Measurements from ENCODE around the gene SLC25A13. TPM values are rescaled to one million over a fixed set of nuclear protein-coding genes. Genes with fewer than 3 reads are reported as not detected.

The SLC25A13 gene
- total RNA-seq, 1 experiment from 2014 or later, result 19.5 TPM

DNA sequence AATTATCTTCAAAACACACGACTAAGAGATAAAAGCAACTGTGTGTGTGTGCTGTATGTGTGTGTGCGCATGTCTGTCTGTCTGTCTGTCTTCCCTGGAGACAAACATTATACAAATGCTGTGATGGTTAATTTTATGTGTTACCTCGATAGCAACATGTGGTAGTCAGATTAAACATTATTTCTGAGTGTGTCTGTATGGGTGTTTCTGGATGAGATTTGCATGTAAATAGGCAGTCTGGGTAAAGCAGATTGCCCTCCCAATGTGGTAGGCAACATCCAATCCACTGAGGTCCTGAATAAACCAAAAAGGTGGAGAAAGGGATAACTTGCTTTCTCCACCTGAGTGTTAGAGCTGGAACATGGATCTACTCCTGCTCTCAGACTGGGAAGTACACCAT is 67.9 kb downstream of the SLC25A13 start:
- Histone ChIP-seq H3F3A (ENCODE audit: low read length, unreplicated experiment) (no peaks in the 10 kb centered on the region), H4K20me1 (ENCODE audit: low read length) (no peaks in the 10 kb centered on the region), H3K9ac (ENCODE audit: low read length) (no peak overlapping the region), H3K36me3 (ENCODE audit: low read depth, low read length) (no peaks in the 10 kb centered on the region), H3K79me2 (ENCODE audit: low read length) (0 out of 2 replicates have a peak, but pooled peaks cover 9% of the 10 kb centered on the region), H3K9me3 (ENCODE audit: low read length) (no peaks in the 10 kb centered on the region), H3K27ac (ENCODE audit: low read length) (no peak overlapping the region), H2AFZ (ENCODE audit: low read length) (no peak overlapping the region), H3K4me2 (ENCODE audit: low read length) (no peak overlapping the region), H3K4me1 (ENCODE audit: insufficient read depth, low read length) (no peaks in the 10 kb centered on the region), H3K27me3 (ENCODE audit: low read length) (no peaks in the 10 kb centered on the region), H3K4me3 (ENCODE audit: low read length) (no peak overlapping the region), H3K9me2 (replicated peaks; ENCODE audit: low read length) (no peaks in the 10 kb centered on the region)
- ATAC-seq (no peak), DNase-seq (no peak)
- no peak for TF ChIP-seq EZH2phosphoT487 (IDR thresholded peaks at IDR 0.05; ENCODE audit: borderline replicate concordance, low read length)
- no peak for TF ChIP-seq EZH2 (IDR thresholded peaks at IDR 0.05; ENCODE audit: low read length, unreplicated experiment)
- TF ChIP-seq, protein P1, sequence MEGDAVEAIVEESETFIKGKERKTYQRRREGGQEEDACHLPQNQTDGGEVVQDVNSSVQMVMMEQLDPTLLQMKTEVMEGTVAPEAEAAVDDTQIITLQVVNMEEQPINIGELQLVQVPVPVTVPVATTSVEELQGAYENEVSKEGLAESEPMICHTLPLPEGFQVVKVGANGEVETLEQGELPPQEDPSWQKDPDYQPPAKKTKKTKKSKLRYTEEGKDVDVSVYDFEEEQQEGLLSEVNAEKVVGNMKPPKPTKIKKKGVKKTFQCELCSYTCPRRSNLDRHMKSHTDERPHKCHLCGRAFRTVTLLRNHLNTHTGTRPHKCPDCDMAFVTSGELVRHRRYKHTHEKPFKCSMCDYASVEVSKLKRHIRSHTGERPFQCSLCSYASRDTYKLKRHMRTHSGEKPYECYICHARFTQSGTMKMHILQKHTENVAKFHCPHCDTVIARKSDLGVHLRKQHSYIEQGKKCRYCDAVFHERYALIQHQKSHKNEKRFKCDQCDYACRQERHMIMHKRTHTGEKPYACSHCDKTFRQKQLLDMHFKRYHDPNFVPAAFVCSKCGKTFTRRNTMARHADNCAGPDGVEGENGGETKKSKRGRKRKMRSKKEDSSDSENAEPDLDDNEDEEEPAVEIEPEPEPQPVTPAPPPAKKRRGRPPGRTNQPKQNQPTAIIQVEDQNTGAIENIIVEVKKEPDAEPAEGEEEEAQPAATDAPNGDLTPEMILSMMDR (conservative IDR thresholded peaks at IDR 0.05; ENCODE audit: low read depth, low read length), result no peak
- ChIA-PET POLR2A (ENCODE audit: unreplicated experiment) (no interaction called here), CTCF (no interaction called here)
- no TSS peak for BruUV-seq (replicated peaks)
- intact Hi-C loops (cut with micrococcal nuclease), result no loop called here

DNA sequence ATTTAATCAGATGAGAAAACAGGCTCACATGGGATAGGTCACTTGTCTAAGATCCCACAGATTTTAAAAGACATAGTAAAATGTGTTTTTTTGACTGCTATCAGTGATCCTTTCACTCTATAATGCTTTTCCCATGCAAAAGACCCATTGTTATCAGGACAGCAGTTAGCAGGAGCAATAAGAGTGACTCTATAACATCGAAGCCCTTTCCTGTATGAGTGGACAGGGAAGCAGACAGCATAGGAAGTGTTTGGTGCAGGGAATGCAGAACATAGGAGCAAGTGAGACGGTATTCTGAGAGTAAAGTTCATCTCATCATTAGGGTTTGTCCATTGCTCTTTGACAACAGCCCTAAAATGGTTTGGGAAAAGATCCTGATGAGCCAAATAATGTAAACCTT is 68.5 kb downstream of the SLC25A13 start:
- no peaks in the 10 kb centered on the region for H3K4me1 ChIP-seq (ENCODE audit: insufficient read depth, low read length)
- no peaks in the 10 kb centered on the region for H3F3A ChIP-seq (ENCODE audit: low read length, unreplicated experiment)
- TF ChIP-seq EZH2 (IDR thresholded peaks at IDR 0.05; ENCODE audit: low read length, unreplicated experiment) (no peak), EZH2phosphoT487 (IDR thresholded peaks at IDR 0.05; ENCODE audit: borderline replicate concordance, low read length) (no peak)
- TF ChIP-seq, protein P1 (conservative IDR thresholded peaks at IDR 0.05; ENCODE audit: low read depth, low read length), result no peak
- H3K27me3 ChIP-seq (ENCODE audit: low read length), result no peaks in the 10 kb centered on the region
- CTCF ChIA-PET, result no interaction called here
- H3K79me2 ChIP-seq (ENCODE audit: low read length), result 0 out of 2 replicates have a peak, but pooled peaks cover 9% of the 10 kb centered on the region
- H3K9ac ChIP-seq (ENCODE audit: low read length), result no peak overlapping the region
- H4K20me1 ChIP-seq (ENCODE audit: low read length), result no peaks in the 10 kb centered on the region
- H3K4me2 ChIP-seq (ENCODE audit: low read length), result no peak overlapping the region
- H3K36me3 ChIP-seq (ENCODE audit: low read depth, low read length), result no peaks in the 10 kb centered on the region
- no peak overlapping the region for H3K27ac ChIP-seq (ENCODE audit: low read length)
- no peaks in the 10 kb centered on the region for H3K9me2 ChIP-seq (replicated peaks; ENCODE audit: low read length)
- BruUV-seq (replicated peaks), result no TSS peak
- H2AFZ ChIP-seq (ENCODE audit: low read length), result no peak overlapping the region
- POLR2A ChIA-PET (ENCODE audit: unreplicated experiment), result no interaction called here
- no peak for ATAC-seq
- no peak for DNase-seq
- intact Hi-C loops (cut with micrococcal nuclease), result no loop called here
- no peak overlapping the region for H3K4me3 ChIP-seq (ENCODE audit: low read length)
- H3K9me3 ChIP-seq (ENCODE audit: low read length), result no peaks in the 10 kb centered on the region

DNA sequence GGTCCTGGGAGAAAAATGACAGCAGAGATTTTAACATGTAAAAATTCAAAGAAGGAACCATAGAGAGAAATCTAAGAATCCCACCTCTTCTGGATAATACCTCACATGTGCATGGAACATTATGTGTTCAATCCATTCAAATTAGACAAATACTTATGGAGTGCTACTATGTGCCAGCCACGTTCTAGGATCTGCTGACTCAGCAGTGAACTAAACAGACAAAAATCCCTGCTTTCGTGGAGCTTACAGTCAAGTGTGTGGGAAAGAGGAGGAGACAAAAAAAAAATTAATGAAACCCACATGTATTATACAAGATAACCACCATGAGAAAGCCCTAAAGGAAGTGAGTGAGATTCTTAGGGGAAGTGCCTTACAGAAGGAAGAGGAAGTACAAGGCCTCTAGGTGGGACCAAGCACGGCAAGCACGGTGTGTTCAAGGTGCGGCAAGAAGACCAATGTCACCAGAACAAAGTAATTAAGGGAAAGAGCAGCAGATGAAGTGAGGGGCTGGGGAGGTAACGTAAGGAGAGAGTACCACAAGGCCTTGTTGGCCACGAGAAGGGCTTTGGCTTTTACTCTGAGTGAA is 71.0 kb downstream of the SLC25A13 start:
- no peak overlapping the region for H3K4me2 ChIP-seq (ENCODE audit: low read length)
- no peak overlapping the region for H2AFZ ChIP-seq (ENCODE audit: low read length)
- POLR2A ChIA-PET (ENCODE audit: unreplicated experiment), result no interaction called here
- H3K4me1 ChIP-seq (ENCODE audit: insufficient read depth, low read length), result no peaks in the 10 kb centered on the region
- H3K9me3 ChIP-seq (ENCODE audit: low read length), result no peaks in the 10 kb centered on the region
- TF ChIP-seq EZH2 (IDR thresholded peaks at IDR 0.05; ENCODE audit: low read length, unreplicated experiment) (no peak), EZH2phosphoT487 (IDR thresholded peaks at IDR 0.05; ENCODE audit: borderline replicate concordance, low read length) (no peak)
- TF ChIP-seq, protein P1 (conservative IDR thresholded peaks at IDR 0.05; ENCODE audit: low read depth, low read length), result no peak
- H3K9ac ChIP-seq (ENCODE audit: low read length), result no peak overlapping the region
- CTCF ChIA-PET, result no interaction called here
- no TSS peak for BruUV-seq (replicated peaks)
- no peaks in the 10 kb centered on the region for H3K36me3 ChIP-seq (ENCODE audit: low read depth, low read length)
- no peak overlapping the region for H3K4me3 ChIP-seq (ENCODE audit: low read length)
- DNase-seq, result no peak
- H3K79me2 ChIP-seq (ENCODE audit: low read length), result 0 out of 2 replicates have a peak, but pooled peaks cover 9% of the 10 kb centered on the region
- no peaks in the 10 kb centered on the region for H3F3A ChIP-seq (ENCODE audit: low read length, unreplicated experiment)
- intact Hi-C loops (cut with micrococcal nuclease), result no loop called here
- H3K27ac ChIP-seq (ENCODE audit: low read length), result no peak overlapping the region
- no peak for ATAC-seq
- no peaks in the 10 kb centered on the region for H3K27me3 ChIP-seq (ENCODE audit: low read length)
- H3K9me2 ChIP-seq (replicated peaks; ENCODE audit: low read length), result no peaks in the 10 kb centered on the region
- no peaks in the 10 kb centered on the region for H4K20me1 ChIP-seq (ENCODE audit: low read length)
